Cerebellar nuclear complex (tissue), 1 donor: ENCODE results near the gene TGM6.

ENCODE experiments used
- DNase-seq, 2 experiments: peaks; one replicate each; lab custom pipeline; 2025; lab: John Stamatoyannopoulos, UW

Gene TGM6

DNA sequence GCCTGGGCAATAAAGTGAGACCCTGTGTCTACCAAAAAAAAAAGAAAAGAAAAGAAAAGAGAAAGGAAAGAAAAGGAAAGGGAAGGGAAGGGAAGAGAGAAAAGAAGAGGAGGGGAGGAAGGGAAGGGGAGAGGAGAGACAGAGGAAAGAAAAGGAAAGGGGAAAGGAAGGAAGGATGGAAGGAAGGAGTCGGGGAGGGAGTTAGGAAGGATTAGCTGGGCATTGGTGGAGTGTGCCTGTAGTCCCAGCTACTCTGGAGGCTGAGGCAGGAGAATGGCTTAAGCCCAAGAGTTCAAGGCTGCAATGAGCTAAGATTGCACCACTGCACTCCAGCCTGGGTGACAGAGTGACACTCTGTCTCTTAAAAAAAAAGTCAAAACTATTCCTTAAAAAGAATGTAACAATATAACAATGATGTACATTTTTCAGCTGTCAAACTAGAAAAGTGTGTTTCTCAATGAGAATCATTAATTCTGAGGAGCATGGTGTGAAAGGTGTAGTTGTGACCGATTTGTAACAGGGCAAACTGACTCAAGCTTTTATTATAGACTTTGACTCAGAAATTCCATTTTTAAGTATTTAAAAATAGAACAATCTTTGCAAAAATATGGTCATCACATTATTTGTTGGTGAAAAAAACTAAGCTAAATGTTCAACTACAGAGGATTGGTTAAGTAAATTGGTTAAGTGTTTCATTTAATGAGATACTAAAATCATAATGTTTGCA lies 75.2 kb downstream of the TGM6 start:
- DNase-seq, result no peak

- DNase-seq, result no peak
These were observed 78.3 kb downstream of the TGM6 start for GRCh38 chr20:2458919-2459499.

- DNase-seq, result no peak
These were observed 79.5 kb downstream of the TGM6 start for GRCh38 chr20:2459981-2460751.

DNA sequence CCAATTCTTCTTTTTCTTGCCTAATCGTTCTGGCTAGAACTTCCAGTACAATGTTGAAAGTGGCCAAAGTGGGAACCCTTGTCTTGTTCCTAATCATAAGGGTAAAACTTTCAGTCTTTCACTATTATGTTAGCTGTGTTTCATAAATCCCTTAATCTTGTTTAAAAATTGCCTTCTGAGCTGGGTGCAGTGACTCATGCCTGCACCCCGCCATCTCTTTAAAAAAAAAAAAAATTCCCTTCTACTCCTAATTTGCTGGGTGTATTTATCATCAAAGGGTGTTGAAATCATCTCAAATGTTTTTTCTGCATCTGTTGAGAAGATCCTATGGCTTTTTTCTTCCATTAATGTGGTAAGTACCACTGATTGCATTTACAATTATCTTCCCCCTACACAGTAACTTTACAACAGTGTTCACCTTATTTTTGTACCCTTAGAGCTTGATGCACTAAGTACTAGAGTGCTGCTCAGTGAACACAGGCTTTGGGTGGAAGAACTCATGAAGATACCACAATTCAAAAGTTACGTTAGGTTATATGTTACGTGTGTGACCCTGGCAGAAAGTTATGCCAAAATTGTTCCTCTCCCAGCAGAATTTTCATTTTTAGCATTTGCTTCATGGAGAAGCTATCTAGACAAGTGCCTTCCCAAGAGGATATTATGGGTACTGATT lies 80.2 kb downstream of the TGM6 start:
- no peak for DNase-seq

DNA sequence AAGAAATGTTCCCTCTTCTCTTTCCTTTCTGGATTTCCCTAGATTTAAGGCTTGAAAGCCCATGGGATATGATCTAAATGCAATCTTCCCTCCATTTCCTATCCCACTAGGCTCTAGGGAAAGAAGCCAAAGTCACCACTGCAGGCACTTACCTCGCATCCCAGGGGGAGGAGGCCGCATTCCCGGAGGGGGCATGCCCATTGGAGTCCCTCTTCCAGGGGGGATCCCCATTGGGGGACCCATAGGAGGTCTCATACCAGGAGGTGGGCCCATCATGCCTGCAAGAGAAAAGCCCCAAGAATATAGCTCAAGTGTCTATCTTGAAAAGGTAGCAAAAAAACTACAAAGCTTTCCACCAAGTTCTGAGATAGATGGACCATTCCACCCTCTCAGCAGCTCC lies 81.8 kb downstream of the TGM6 start:
- no peak for DNase-seq

GRCh38 chr20:2463616-2464365 lies 83.1 kb downstream of the TGM6 start:
- no peak for DNase-seq

DNA sequence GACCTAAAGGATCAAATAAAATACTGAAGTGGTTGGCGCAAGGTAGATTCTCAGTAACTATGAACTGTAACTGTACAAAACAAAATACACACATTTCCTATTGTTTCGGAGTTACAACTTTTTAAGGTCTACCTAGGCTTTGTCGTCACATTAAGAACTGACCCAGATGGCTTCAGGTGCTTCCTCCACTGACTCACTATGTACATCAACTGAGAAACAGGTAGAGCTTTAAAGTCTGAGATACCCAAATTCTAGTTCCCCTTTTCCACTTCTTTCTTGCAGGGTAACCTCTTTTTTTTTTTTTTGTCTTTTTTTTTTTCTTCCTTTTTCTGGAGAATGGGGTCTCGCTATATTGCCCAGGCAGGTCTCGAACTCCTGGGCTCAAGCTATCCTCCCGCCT lies 84.4 kb downstream of the TGM6 start:
- no peak for DNase-seq

DNA sequence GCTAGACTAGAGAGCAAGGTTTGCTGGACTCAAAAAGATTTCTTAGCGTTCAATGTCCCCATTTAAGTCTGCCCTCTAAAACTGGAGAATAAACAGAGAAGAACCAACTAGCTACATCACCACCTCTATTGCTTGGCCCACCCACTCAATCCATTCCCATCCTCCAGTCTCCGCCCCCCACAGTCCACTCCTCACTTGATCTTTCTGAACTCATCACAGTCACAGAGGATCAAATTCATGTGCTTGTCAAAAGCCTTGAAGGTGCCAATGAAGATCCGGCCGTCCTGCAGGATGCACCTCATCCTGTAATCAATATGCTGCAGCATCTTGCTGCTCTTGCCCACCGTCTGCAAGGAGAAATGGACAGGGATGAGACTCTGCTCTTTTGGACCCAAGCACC lies 86.7 kb downstream of the TGM6 start:
- DNase-seq, result no peak

- DNase-seq, result no peak
These were observed 88.1 kb downstream of the TGM6 start for GRCh38 chr20:2468581-2469407.

- DNase-seq, result no peak
These were observed 89.3 kb downstream of the TGM6 start for GRCh38 chr20:2469991-2470422.

GRCh38 chr20:2470423-2471193 lies 89.9 kb downstream of the TGM6 start, which contains the start of gene SNRPB:
Gene SNRPB, minus strand, starts transcription at chr20:2470789. Its CDS starts 99 bp downstream, at chr20:2470690.
- DNase-seq, result peak; percentile 89 to 94

- DNase-seq, result no peak
These were observed 92.8 kb downstream of the TGM6 start for GRCh38 chr20:2473516-2473915.

DNA sequence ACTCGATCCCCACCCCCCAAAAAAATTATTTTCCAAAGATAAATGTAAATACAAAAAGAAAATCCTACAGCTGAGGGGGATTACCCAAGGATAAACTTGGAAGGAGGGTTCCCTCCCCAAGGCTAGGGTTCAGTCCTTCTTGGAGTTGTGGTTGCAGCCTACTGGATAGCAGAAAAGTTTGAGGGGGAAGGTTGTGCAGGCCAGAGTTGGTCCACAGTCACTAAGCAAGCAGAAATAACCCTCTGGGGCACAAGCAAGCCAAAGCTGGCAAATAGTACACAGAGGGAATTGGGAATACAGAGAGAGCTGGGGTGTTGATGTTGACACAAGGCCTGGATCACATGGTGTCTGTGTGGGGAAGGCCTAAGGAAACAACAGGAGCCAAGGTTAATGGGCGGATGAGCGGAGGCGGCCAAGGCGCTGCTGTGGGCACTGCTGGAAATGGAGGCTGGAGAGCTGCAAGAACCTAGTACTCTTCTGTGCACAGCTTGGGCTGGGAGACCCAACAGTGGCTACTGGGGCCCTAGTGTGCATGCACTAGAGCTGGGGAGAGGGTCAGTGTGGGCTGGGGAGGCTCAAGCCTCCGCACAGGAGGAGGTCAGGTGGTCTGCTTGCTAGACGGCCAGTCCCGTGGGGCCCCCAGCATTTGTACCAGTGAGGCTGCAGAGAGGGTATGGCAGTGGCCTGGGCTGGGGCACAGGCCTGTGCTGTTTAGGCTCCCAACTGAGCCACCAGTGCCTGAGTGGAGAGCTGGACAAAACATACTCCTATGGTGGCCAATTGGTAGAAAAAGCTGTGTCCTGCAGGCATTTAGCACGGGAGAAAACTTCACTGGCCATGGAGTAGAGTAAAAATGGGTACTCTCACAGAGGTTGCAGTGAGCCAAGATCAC lies 95.4 kb downstream of the TGM6 start:
- no peak for DNase-seq

- DNase-seq, result no peak
These were observed 96.3 kb downstream of the TGM6 start for GRCh38 chr20:2476742-2477615.

GRCh38 chr20:2480381-2480780 lies 99.7 kb downstream of the TGM6 start:
- DNase-seq, result no peak
